SKM-1 treated with dmso at 0.1 percent for 144 hours (cell line): ENCODE measurements around the gene NOD1.

Experiments used
- DNase-seq: peaks from one replicate; lab custom pipeline; 2025; ENCODE audit not compliant: unreplicated experiment; lab: John Stamatoyannopoulos, UW

Gene NOD1

GRCh38 chr7:30379131-30379530 lies 99.5 kb downstream of the NOD1 start:
- DNase-seq: no peak

DNA sequence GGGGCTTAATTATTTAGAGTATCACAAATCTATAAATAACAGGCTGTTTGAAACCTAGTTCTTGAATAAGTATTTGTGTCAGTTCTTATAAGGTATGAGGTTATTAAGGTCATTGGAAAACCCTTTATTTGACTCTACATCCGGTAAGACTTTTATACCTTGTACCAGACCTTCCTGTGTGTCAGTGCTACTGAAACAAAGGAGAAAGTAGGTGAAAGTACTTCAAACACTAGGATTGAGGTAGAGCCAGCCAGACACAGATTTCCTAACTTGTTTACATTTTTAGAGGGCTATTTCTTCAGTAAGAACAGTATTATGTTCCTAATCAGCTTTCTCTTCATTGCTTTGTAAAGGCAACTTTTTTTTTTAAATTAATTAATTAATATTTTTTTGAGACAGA lies 100.3 kb downstream of the NOD1 start:
- no peak for DNase-seq
